RPMI8226 (cell line): ENCODE data around the gene WRNIP1.
"Not testable (repeated sequence)": the region's sequence is repeated elsewhere in the genome, so short reads cannot be mapped to it uniquely, and the experiment has no call there.

ENCODE experiments used
- DNase-seq: peaks from one replicate; pipeline ENCODE4 v3.0.0-alpha.2; 2015

Gene WRNIP1

DNA sequence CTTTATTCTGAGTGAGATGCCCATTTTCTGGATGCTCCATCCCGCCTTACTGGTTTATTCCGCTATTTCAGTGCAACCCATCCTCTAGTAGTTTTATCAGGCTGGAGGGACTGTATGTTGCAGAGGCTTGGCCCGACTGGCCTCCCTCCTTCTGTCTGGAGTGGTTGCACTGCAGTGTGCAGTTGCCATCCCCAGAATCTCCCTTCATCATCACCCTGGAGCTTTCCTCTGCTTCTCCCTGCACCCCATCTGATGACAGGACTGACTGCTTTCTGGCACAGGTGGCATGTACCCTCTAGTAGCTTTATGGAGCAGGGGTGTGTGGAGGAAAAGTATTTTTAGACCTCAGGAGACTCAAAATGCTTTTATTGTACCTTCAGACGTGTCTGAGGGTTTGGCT lies 21.1 kb downstream of the WRNIP1 start:
- DNase-seq: no peak

DNA sequence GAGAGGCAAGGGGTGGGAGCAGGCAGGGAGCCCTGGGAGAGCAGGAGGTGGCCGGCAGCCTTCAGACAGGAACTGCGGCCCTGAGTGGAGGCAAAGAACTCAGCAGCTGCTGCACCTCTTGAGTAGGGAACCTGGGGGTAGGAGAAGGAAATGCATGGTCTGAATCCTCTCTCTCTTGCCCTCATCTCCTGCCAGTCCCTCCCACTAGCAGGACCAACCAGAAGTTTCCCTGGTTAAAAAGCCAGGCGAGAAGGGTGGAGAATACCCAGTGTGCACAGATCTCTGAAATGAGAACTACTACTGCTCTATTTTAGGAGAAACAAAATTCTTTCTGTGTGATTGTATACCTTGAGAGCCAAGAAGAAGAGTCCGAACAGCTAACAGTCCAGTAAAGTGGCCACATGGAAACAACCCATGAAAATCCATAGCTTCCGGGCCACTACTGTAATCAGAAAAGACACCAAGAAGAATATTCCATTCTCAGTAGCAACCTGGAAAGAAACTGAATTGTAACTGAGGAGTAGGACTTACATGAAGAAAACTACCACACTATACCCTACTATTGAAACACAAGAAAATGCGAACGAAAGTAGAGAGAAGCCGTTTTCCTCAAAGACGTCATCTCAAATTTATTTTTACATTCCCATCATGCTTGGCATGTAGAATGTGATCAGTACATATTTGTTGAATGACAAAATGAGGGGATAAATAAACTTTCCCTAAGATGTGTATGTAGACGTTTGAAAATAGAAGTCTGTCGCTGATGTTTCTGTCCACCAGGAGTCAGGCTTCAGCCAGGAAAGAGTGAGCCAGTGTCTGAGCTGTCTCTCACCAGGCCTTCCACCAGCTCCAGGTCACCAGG lies 25.6 kb downstream of the WRNIP1 start:
- DNase-seq: peak; percentile 78

DNA sequence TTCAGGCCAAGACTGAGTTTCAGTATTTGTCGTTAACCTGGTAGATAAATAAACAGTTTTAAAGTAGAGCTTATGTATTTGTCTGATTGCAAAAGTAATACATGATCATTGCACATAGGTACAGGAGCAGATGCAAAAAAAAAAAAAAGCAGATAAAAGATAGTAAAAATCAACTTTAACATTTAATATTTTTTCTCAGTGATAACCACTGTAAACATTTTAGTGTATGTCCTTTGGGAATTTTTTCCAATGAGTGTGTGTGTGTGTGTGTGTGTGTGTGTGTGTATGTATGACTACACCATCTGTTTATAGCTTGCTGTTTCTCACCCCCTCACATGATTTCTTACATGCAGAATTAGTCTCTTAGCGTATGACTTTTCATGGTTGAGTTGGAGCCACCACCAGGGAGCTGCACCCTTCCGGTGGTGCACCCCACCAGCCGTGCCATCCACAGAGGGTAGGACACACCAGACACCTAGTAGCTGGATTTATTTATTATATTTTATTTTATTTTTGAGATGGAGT lies 26.3 kb downstream of the WRNIP1 start:
- DNase-seq: no peak

DNA sequence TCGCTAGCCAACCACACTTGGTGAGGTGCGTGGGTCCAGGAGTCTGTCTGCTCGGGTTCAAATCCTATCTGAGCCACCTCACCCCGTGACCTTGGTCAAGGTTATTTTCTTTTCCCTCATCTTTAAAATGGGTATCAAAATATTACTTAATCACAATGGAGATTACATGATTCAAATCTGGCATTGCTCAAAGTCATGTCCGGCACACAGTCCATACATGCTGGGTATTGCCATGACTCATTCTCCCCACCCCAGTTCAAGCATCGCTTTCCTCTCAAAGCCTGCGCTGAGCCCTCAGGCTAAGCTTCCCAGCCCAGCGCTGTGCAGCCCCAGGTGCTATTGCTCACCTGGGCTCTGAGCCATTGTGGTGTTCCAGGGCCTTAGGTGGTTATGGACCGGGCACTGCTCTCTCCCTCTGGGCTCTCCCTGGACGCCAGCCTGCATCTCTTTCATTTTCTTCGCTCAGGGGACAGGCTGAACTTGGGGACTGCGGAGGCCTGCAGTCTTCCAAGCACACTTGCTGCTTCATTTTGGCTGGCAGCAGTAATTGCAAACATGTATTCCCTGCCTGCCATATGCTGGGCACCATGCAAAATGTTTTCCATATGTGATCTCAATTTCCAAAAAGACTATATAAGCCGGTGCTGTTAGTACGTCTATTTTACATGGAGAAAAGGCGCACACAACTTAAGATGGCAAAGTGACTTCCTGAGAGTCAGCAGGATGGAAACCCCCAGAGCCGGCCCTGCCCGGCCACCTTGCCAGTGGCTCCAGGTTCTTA lies 27.3 kb downstream of the WRNIP1 start:
- no peak for DNase-seq

DNA sequence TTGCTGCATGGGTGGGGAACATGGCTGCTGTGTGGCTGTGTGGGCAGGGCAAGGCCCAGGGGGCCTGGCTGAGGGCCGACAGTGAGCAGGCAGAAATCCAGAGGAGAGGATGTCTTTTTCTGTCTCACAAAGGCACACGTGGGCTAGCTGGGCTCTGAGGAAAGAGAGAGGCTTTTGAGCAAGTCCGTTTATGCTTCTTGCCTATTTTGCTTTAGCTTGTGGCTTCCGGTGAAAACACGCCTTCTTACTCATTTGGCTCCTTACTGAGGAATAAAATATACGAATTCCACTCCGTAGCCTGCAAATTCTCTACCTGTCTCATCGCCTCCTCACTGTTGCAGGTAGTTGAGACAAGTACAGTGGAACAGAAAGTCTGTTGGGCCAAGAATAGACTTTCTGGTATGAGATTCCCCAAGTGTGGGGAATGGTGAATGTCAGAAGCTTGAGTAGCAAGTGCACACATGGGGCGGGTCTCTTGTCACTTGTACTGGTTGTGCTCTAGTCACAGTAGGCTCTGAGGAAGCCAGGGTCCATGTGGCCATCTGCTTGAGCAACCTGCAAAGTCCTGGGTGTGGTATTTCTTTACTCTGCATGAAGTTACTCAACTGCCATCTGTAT lies 28.4 kb downstream of the WRNIP1 start:
- no peak for DNase-seq

DNA sequence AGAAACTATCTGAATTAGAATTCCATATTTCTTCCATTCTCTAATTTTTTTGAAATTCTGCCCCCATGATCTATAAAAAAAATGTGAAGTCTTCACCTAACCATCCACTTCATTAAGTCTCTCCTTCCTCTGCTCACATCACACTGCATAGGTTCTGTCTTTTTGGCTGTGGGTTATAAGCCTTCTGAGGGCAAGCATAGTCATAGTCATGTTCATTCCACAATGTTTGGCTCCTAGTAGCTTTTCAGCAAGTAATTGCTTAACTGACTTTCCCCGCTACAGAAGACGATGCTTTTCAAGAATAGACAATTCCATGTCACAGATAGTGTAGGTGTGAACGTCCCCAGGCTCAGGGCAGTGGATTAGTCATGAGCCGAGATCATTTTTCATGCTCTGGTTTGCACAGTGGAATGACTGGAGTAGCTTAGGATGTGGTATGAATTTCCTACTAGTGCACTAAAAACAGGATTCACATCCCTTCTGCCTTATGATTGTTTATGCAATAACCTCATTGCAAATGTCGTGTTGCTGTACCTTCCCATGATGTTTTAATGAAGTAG lies 29.1 kb downstream of the WRNIP1 start:
- DNase-seq: no peak

DNA sequence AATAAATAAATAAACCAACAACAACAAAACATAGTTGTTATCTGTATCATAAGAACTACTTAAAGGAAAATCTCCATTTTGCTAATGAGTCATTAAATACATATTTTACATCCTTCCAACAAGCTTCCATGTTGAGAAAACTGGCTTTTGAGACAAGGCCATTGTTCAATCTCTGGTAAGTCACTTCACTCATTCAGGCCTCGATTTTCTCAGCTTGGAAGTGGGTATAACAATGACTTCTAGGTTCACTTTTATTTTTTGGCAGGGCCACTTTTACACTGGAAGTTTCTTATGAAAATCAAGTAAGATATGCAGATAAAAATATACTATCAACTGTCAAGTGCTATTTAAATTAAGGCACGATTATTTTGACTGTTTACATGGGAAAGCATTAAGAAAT lies 30.0 kb downstream of the WRNIP1 start:
- DNase-seq: no peak

DNA sequence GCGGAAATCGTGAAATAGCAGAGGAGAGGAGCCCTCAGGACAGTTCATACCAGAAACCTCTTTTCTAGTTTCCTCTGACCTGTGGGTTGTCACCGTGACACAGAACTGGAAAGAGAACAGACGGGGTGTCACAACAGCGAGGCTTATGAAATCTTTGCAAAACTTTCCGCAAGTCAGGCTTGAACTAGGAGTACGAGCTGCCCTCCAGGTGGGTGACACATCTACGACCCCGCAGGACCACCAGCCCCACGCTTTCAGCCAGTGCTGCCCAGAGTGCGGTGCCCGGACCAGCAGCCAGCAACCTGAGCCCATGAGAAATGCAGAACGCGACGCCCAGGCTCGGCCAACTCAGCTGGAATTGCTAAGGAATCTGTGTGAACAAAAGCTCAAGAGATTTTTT lies 30.8 kb downstream of the WRNIP1 start:
- no peak for DNase-seq

DNA sequence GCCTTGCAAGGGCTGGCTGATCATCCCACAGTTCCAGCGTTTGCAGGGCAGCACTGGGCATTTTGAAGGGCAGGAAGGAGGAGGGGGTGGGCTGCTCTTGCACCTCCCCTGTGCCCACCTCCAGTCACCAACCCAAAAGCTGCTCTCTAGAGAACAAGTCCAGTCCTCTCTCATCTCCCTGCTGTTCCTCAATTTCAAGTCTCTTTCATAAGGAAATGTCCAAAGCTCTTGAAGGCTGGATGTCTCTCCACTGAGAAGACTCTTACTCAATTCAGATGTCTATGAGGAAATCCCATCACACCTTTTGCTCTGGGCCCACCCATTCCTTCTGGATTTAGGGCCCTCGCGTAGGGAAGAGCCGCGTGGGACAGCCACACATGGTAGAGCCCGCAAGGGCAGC lies 31.7 kb downstream of the WRNIP1 start:
- no peak for DNase-seq

DNA sequence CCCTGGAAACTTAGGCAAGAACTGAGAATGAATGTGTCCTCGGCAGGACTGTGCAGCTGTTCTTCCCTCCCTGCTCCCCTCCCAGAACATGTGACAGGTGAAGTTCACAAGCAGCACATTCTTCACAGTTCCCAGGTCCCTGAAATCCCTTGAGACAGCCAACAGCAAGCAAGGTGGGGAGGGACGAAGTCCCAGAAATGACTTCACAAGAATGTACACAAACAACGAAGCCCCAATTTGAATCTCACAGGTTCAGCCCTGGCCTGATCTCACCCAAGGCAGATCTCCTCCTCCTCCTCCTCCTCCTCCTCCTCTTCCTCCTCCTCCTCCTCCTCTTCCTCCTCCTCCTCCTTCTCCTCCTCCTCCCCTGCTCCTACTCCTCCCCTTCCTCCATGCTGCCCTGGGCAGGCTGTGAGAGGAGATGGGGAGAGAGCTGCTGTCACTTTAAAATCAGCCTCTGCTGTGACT lies 32.4 kb downstream of the WRNIP1 start:
- no peak for DNase-seq

DNA sequence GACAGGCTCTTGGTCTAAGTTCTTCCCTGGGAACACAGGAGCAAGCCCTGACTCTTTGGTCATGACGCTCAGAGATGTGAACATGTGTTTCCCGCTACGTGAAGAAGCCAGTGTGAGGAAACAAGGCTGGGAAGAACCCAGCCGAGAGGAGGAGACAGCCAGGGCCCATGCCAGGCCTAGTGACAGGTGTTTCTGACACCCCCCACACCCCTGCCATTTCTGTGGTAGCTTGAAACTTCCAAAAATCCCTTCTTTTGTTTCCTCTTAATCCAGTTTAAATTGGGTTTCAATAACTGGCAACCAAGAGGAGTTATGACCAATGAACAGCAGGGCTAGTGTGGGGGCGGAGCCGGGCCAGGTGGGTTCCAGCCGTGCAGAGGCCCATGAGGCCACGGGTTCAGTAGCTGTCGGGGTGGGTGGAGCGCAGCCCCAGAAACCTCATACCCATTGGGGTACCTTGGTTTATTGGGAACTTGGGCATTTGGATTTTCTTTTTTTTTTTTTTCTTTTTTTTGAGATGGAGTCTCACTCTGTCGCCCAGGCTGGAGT lies 33.5 kb downstream of the WRNIP1 start:
- DNase-seq: no peak

DNA sequence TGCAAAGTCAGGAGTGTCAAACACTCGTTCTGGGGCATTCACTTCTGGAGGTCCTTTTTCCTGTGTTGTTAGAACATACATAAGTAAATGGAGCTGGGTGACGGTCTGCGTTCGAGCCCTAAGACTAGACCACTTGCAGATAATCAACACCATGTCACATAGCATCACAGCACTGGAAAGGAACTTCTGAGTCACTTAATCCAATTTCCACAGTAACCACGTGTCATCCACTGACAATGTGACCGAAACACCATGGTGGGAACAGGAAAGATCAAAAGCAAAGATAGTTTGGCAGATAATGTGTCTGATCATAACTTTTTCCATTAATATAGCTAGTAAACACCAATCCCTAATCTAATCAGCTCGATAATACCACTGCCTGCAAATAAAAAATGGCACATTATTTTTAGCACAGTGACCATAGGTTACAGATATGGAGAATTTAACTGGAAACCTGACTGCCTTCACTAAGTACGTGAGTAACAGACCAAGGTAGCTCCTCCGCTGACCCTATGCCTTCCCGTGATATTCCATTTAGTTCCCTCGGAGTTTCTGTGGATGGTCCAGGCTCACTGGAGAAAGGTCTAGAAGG lies 34.8 kb downstream of the WRNIP1 start:
- DNase-seq: no peak

DNA sequence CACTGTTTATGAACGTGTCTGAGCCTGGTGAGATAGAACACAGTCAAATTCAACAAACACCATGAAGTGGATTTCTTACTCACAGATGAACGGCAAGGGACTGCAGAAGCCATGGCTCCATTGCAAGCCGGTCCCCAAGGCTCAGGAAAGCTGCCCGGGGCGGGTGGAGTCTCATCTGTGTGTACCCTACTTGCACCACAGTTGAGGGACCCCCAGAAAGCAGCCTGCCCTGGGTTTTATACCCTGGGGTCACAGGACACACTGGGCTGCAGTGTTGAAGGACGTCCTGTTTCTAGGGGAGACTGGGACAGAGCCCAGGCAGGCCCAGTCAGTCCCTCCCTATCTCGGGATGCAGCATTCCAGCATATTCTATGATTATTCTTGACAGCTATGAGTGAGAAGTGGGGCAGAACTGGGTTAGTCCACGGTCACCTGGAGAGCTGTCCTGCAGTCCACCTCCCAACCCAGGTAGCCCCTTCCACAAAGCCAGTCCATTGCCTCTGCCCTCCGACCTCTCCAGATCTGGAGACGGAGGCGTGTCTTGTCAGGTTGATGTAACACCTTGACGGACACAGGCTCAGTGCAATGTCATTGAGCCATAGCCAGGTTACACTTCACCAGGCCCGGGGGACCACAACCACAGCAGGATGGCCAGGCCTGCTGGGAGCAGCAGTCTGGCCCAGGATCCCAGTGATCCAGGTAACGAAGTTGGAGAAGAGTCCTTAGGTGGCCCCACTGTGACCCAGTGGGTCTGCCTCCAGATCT lies 35.5 kb downstream of the WRNIP1 start:
- DNase-seq: no peak

DNA sequence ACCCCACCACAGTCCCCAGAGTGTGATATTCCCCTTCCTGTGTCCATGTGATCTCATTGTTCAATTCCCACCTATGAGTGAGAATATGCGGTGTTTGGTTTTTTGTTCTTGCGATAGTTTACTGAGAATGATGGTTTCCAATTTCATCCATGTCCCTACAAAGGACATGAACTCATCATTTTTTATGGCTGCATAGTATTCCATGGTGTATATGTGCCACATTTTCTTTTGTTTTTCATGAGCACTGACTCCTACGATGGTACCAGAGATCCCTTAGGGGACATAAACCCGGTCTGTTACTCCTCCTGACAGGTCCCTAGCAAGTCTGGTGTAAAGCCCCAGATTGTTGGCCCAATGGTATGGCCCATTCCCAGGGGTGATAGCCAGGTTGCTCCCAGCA lies 36.5 kb downstream of the WRNIP1 start:
- not testable (repeated sequence) for DNase-seq

DNA sequence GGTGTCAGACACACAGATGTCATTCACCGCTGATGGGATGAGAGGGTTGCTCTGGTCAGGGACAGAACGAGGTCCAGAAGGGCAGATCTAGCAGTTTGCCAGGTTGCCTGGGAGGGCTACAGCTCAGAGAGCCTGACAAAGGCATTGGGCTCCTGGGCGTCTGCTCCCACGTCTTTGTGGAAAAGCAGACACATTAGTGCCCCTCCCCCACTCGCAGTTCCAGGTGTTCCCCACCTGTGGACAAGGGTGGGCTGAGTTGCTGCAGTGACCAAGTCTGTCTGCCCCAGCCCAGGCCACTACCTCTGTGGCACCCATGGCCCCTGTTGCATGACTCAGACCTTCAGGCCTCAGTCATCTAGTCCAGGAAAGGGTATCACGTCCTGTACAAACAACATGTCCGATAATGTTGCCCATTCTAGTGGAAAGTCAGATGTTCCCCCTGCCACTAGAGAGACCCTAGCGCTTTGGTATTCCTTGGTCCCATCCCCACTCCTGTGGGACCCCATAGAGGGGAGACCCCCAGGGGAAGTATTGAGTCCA lies 37.4 kb downstream of the WRNIP1 start:
- DNase-seq: no peak

DNA sequence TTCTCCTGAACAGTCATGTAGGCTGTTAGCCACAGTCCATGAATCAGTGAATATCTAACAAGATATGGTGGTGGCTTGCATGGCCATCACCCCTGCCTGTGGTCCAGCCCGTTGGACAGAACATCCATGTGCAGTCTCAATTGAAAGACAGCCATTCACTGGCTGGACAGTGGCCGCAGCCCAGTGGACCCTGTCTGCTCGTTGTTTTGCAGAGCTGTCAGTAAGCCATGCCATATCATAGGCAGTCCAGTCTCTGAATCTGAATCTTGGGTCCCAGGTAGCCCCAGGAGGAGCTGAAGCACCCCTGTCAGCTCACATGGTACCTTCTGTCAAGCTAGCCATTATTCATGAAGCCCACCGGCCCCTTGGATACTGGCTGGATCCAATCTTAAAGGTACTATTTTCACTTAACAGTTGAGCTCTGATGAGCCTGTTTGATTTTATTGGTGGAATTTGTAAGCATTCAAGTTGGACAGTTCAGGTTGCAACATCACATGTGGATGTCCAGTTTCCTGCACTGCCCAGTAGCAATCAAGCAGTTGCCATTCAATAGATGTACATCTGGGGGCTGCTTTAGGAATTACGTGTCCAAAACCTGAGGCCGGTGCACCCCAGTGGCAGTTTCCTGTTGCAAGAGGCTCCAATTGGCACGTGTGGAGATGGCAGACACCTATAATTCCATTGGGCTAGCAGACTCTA lies 38.7 kb downstream of the WRNIP1 start:
- no peak for DNase-seq

DNA sequence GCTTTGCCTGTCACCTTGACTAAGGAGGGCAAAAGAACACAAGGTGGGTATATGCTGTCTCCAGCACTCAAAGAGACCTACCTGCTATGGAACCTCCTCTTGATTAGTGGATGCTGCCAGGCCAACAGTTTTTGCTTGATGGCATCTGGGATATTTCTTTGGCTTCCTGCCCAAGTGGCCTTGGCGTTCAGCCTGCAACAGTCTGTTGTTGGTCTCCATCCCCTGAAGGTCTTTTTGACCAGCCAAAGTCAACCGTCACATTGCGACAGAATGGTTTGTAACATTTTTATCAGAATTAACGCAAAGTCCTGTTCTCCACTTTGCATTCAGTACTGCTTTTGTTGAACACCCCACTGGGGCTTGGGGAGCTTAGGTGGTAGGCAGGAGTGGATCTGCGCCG lies 39.3 kb downstream of the WRNIP1 start:
- no peak for DNase-seq

DNA sequence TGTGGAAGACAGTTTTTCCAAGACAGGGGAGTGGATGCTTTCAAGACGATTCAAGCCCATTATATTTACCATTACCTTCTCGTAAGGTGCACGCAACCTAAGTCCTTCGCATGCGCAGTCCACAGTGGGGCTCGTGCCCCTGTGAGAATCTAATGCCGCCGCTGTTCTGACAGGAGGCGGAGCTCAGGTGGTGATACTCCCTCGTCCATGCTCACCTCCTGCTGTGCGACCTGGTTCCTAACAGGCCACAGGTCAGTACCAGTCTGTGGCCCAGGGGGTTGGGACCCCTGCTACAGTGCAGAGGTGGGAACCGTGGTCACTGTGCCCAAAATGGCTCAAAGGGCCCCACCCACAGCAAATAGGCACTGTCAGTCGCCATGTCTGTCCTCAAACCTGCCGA lies 39.8 kb downstream of the WRNIP1 start:
- DNase-seq: no peak

DNA sequence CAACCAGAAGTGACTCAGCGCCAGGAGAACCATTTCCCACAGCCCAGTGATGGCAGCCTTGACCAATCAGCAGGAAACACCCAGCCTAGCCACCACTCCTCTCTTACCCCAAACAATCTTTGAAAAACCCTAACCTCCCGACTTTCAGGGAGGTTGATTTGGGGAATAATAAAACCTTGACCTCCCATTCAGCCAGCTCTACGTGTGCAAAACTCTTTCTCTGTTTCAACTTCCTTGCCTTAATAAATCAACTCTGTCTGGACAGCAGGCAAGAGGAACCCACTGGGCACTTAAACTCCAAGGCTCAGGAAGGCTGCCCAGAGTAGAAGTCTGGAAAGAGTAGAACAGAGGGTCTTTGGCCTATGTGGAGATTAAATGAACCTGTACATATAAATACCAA lies 41.5 kb downstream of the WRNIP1 start:
- no peak for DNase-seq

DNA sequence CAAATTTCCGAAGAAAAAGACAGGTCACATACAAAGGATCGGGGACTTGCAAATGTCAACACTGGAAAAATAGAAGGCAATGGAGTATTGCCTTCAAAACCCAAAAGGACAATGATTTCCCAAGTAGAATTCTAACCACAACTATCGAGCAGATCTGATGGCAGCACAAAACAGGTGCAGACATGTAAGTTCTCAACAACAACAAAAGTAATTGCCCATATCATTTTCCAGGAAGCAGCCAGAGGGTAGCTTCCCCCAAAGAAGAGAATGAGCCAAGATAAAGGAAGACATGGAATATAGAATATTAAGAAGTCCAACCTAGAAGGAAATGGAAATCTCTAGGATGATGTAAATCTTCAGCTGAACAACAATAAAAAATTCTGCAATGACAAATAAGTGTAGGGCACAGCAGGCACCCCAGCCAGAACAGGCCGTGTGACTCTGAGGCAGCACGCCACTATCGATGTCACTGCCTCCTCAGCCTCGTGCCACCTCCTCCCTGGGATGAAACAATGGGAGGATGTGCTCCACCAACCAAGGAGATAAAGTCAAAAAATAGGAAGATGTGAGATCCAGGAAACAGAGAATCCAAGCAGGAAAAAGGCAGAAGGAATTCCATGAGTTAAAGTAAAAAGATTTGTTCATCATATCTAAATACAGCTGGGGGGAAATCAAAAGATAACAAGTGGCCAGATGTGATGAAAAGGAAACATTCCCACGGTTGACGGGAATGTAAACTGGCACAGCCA lies 42.3 kb downstream of the WRNIP1 start:
- DNase-seq: no peak
